Stimulated activated CD4-positive, alpha-beta T cell treated with anti-CD3 and anti-CD28 coated beads, Interleukin-12 subunit alpha, Interleukin-12 subunit beta, amount 100 ng/mL, for 4 hours (primary cell): ENCODE measurements around the gene GABPB1.

Experiments used
- DNase-seq: peaks from one replicate; pipeline ENCODE4 v3.0.0-alpha.2; 2020

GABPB1 gene

DNA sequence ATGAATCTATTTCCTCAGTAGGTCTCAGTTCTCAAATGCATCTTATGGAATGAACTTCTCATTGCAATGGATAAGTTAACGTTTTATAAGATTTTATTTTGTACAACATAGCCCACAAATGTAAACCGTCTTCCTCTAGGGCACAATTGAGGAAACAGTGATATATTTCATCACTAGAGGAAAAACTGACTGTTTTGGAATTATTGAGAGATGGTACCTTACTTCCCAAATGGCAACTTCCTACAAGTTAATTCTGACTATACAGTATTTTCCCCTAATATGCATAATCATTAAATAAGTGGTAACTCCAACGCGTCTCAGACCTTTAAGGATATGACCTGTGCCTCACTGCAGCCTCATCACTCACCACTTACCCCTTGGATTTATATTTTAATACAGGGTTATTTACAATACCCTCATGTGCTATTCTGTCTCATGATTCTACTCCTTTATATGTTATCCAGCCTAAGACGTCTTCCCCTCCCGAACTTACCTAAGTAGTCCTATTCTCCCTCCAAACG is 13.3 kb downstream of the GABPB1 start:
- DNase-seq: no peak

DNA sequence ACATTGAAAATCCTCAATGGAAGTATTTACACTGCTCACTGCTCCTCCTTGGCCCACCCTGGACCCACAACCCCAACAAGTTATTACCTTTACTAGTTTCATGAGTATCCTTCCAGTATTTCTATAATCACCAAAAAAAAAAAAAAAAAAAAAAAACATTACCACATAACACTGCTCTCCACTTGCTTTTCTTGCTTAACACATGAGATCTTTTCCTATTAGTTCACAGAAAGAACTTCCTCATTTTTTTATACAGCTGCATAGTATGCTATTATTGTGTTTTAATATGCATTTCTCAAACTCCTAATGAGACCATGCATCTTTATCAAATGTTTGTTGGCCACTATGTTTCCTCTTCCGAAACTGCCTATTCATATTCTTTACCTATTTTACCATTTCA is 14.6 kb downstream of the GABPB1 start:
- DNase-seq: no peak

DNA sequence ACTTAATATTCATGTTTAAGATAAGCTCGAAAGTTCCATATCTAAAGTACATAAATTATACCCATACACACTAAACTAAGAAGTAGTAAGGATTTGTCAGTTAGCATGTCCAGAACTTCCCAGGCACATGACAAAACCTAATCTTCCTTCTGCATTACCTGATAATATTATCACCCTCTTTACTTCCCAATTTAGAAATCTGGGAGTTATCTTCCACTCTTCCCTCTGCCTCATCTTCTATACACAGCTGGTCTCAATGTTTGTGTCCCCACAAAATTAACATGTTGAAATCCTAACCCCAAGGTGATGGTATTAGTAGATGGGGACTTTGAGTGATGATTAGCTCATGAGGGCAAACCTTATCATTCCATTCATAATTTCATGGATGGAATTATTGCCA is 15.3 kb downstream of the GABPB1 start:
- DNase-seq: no peak

DNA sequence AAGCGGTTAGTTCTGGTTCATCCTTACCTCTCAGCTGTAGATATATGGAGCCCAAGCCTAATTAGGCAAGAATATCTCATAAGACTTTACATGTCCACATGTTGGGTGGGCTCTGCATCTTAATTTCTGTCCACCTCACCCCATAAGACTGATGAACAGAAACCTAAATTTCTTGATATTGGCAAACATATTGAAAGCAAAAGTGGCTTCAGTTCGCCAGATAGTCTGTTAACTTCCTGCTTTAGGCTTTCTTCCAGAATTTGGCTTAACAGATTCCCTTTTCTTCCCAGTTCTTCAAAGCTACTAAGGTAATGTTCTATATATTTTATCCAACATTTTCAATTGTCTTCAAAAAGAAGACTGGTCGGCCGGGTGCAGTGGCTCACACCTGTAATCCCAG is 19.7 kb downstream of the GABPB1 start:
- no peak for DNase-seq

DNA sequence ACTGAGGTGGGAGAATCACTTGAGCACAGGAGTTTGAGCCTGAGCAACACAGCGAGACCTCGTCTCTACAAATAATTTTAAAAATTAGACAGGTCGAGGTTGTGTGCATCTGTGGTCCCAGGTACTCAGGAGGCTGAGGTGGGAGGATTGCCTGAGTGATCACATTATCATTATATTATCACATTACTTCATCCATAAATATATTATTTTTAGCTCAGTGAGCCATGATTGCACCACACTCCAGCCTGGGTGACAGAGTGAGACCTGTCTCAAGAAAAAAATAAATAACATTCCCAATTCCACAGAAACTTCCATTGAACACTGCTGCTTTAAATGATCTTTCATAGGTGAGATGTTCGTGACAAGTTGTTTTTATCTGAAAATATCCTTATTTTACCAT is 21.8 kb downstream of the GABPB1 start:
- DNase-seq: no peak

DNA sequence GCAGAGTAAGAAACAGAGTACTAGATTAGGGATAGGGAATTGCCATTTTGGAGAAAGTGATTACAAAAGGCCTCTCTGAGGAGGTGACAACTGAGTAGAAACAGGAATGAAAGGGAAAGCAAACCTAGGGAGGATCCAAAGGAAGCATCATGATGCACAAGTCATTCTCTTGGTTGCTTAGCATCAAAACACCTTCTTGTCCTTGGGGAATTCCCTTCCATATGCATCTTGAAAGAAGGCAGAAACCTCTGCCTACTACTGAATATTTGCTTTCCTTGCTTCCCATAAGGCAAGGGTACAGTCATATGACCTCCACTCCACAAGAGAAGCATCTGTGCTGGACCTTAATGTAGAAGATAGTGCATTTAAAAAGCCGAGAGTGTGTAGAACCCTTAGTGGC is 24.1 kb downstream of the GABPB1 start:
- no peak for DNase-seq

DNA sequence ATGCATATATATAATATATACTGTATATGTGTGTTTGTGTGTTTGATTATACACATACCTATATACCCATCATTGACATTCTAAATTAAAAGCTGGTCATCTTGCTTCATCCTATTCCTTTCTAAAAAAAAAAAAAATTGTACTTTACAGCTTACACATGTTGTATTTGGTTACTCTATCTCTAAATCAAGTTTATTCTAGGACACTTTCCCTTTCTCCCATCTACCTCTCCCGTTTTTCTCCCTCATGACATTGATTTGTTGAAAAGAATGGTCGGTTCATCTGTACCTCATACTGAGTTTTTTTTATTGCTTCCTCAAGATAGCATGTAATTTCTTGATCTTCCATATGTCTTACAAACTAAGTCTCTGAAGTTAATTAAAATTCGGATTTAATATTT is 26.9 kb downstream of the GABPB1 start:
- DNase-seq: no peak

DNA sequence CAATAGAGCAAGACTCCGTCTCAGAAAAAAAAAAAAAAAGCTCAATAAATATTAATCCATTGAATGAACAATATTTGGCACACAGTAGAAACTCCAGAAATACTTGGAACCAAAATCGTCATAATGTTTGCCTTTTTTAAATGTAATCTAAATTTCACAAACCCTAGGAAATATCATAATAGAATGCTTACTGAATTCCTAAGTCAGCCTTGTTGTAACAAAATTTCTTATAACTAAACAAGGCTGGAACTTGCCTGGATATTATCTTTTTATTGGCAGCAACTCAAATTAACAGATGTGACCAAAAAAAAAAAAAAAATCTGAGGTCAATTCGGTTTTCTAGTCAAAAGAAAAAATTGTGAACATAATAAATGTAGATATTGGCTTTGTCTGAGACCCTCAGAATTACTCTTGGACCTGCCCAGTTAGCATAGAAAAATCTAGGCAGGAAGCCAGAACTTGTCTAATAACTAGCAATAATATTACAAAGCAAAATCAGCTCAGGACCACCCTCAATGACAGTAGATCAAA is 33.3 kb downstream of the GABPB1 start:
- DNase-seq: no peak

DNA sequence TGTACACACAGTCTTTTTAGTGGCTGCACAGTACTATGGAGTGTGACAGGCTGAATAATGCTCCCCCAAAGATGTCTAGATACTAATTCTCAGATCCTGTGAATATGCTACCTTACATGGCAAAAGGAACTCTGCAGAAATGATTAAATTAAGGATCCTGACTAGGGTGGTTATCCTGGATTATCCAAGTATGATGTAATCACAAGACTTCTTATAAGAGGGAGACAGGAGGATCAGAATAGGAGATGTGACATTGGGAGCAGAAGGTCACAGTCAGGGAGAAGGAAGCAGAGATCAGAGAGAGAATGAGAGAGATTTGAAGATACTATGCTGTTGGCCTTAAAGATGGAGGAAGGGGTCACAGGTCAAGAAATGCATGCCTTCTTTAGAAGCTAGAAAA is 34.5 kb downstream of the GABPB1 start:
- DNase-seq: no peak

DNA sequence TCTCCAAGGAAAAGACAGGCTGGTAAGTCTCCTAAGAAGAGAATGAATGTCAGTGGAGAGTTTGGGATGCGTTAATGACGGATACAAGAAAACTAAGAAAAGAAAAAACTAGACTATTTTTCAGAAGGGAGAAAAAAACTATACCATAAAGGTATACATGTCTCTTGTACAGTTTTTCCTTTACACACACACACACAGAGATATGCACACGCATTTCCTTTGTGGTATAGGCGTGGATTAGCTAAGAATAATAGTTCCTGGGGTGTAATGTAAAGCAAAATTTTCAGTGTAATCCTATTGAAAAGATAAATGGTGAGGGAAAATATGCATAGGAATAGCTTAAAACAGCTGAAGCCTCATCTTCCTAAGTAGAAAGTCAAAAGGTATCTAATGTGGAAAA is 36.3 kb downstream of the GABPB1 start:
- DNase-seq: no peak

DNA sequence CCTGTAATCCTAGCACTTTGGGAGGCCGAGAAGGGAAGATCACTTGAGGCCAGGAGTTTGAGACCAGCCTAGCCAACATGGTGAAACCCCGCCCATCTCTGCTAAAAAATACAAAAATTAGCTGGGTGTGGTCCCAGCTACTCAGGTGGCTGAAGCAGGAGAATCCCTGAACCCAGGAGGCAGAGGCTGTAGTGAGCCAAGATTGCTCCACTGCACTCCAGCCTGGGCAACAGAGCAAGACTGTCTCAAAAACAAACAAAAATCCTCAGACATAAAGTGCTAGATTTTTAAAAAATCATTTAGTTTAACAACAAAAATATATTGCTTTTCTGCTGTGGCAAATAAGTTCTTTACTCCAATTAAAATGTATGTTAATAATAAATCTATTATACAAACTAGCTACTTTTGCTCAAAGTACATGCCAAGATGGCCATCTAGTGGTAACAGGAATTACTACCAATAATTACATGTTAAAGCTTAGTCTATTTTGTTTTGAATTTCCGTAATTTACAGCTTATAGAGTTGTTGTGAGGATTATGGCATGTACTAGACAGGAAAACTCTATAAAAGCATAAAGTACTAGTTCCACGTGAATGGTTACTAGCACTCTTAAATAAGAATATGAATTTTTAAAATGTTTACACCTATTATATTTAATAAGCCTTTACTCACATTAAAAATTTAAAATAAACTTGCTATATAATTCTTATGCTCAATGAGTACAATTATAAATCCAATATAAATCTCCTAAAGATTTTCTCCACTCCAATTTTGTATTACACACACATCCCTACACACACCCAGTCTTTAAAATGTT is 39.0 kb downstream of the GABPB1 start:
- no peak for DNase-seq

DNA sequence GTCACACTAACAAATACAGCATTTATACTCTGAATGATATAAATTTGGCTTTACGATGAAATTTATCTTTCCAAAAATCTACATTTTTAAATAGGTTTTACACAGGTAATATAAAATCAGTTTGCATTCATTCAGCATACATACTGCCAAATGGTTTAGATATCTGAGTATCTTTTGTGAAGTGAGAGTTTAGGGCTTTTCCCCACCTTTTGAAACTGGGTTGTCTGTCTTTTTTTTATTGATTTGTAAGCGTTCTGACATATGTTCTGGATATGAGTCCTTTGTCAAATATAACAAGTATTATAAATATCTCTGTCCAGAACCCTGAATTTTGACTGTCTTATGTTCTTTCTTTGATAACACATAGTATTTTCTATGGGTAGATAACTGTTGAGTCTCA is 42.4 kb downstream of the GABPB1 start:
- no peak for DNase-seq

DNA sequence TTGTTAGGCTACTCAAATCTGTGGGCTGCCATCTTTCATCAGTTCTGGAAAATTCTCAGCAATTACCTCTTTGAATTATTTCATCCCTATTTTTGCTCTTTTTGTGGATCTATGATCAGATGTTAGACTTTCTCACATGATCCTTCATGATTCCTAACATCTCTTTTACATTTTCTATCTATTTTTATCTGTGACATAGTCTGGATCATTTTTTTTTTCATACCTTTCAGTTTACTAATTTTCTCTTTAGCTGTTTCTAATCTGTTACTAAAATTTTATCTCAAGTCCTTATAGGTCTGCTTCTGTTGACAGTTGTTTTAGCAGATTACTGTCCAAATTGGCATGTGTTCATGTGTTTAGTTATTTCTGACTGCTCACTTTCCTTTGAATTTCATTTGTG is 47.2 kb downstream of the GABPB1 start:
- no peak for DNase-seq

DNA sequence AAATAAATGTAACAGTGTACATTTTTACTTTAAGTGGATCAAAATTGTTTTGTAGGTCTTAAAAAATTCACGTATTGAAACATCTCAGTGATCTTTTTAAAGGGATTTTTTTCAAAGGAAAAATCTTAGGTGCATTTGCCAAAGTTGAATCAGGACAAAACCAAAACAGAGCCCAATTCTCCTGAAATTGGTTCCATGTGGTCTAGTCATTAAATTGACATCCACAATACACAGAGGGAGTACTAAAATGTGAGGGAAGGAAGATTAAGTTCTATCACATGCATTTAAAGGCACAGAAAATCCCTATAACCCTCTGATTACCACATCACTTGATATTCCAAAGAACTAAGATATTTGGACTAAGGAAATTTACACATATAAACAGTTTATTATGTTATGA is 50.2 kb downstream of the GABPB1 start:
- DNase-seq: no peak

DNA sequence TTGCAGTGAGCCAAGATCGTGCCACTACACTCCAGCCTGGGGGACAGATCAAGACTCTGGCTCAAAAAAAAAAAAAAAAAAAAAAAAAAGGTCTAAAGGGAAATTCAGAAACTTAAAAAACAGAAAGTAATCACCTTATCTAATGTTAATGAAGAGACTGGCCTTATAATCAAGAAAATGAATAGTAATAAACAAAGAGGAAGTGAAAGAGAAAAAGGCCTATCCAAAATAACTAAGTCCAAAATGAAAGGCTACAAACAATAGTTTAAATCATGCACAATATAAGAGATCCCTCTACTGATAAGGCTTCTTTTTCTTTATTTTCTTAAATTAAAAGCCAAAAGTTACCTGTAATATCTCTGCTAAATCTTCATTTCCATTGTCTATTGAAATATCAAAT is 52.4 kb downstream of the GABPB1 start:
- no peak for DNase-seq

DNA sequence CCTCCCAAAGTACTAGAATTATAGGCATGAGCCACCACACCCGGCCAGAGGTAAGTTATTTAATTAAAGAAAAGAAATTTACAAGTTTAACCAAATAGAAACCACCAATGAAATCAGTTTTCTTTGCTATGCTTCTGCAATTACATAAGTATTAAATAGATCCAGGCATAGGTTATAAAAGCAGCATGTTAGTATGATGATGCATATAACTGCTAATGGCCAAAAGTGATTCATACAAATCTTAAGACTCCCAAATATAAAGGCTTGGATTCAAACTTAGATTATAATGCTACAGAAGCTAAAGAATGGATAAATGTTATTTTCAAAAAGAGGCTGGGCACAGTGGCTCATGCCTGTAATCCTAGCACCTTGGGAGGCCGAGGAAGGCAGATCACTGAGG is 56.7 kb downstream of the GABPB1 start:
- no peak for DNase-seq

DNA sequence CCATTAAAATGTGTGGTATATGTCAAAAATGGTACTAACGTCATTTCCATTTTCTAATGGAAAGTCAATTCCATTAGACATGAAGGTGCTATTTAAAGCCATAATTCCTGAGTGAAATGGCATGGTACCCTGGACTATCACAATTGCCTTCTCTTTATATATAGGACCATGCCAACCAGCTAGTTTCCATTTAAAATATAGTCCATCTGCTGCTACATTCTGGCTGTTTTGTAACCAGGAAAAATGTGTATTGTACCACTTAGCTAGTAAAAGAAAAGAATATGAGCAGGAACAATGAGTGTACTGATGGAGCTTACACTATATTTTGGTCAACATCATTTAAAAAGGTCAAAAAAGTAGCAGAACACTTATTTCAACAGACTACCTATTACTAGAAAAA is 59.0 kb downstream of the GABPB1 start:
- DNase-seq: no peak

DNA sequence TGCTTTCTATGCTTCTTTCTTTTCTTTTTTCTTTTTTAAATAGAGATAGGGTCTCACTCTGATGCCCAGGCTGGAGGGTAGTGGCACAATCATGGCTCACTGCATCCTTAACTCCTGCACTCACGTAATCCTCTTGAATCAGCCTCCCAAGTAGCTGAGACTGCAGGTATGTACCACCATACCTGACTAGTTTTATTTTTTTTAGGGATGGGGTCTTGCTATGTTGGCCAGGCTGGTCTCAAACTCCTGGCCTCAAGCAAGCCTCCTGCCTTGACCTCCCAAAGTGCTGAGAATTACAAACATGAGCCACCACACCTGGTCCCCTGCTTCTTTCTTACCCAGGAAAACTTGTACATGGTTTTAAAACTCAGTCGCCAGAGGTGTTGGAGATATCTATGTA is 65.2 kb downstream of the GABPB1 start:
- DNase-seq: no peak

DNA sequence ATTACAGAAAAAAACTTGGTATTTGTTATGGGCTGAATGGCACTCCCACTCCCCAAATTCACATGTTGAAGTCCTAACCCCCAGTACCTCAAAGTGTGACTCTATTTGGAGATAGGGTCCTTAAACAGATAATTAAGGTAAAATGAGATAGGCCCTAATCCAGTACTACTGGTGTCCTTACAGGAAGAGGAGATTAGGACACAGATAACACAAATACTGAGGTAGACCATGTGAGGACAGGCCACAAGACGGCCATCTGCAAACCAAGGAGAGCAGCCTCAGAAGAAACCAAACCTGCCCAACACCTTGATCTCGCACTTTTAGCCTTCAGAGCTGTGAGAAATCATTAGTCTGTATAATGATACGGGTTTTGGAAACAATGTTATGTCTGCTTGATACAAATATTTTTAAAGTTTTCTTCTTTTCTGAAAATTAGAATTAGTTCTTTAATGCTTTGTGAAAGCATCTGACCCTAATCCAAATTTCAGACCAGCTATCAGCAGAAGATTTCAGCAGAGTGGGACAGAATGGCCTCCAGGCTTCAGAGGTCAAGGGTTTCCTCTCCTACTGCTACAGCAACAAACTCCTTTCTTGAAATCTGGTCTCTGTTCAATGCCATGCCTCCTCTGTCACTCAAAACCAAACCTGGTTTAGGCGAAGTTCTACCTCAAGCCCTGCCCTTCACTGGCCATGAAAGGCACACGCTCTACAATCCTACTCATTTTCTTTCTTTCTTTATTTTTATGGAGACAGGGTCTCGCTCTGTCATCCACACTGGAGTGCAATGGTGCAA is 67.5 kb downstream of the GABPB1 start:
- DNase-seq: no peak

DNA sequence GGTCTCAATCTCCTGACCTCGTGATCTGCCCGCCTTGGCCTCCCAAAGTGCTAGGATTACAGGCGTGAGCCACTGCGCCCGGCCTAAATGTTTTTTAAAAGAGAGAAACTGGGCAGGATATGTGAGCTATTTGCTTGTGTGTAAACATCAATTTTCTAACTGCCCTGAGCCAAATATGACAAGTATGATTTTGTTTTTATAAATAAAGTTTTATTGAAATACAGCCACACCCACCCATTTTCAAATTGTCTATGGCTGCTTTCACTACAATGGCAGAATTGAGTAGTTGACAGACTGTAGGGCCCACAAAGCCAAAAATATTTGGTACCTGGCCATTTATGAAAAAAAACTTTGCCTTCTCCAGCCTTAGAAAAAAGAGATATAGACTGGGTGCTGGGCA is 73.6 kb downstream of the GABPB1 start:
- no peak for DNase-seq

DNA sequence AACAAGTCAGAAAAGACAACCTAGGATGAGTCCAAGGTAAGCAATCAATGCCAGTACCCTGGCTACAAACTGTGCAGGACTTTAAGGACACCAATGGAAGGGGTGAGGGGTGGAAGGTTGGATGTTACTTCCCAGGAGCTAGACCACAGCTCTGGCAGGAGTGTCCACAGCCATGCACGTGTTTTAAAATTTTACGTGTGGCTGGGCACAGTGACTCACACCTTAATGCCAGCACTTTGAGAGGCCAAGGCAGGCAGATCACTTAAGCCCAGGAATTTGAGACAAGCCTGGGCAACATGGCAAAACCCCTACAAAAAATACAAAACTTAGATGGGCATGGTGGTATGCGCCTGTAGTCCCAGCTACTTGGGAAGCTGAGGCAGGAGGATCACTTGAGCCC is 74.7 kb downstream of the GABPB1 start:
- no peak for DNase-seq

DNA sequence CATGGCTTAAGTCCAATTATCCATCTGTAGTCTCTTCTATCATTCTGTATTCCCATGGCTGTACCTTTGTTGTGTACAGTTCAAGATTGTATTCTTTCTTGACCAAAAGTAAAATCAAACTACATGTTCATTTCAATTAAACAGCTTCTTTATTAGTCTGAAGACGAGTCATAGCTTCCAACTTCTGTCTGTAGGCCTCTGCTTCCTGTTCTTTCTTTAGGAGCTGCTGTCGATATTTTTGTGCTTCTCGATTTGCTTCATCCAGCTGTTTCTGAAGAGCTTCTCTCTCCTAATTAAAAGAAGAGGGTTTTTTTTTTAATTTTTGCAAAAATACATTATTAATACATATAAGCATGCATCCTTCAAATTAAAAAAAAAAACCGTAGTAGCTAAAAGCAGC is 76.5 kb downstream of the GABPB1 start:
- DNase-seq: no peak

DNA sequence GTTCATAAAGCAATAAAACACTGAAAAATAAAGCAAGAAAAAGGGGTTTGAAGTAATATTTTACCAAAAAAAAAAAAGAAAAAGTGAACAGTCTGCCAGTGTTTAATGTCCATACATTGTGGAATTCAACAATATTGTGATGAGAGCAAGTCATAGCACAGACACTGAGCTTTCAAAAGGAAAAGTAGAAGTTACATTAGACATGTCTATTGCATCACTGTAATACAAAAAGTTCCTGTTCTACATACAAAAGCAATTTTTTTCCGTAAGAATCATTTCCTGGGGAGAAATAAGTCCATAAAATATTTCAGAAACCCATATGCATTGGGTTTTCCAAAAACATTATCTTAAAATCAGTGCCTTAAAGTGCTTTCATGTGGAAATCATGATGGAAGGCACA is 77.6 kb downstream of the GABPB1 start:
- DNase-seq: no peak

DNA sequence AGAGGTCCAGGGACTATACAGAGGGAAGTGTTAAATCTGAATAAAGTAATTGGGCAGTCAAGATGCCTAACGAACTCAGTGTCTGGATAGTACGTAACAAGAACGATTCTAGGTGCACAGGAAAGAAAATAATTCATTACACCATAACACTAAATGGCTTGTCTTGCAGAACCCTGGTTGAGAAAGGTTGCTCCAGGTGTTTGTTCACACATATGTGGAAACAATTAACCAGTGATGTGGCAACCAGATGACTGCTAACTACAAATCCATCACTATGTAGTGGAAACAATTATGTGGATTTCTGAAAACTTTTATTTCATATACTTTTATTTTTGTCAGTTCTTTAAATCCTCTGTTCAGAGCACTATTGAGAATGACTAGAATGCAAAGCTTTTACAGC is 79.1 kb downstream of the GABPB1 start:
- no peak for DNase-seq
